GM19324 (cell line): ENCODE data around the gene EEF1AKMT2.

ENCODE experiments used
- ATAC-seq: cut with Tn5 transposase; IDR thresholded peaks from one replicate; pipeline ENCODE4 v1.9.1; 2021; ENCODE audit warnings: mild to moderate bottlenecking, moderate library complexity; ENCODE audit not compliant: unreplicated experiment, low FRiP score

Gene EEF1AKMT2

DNA sequence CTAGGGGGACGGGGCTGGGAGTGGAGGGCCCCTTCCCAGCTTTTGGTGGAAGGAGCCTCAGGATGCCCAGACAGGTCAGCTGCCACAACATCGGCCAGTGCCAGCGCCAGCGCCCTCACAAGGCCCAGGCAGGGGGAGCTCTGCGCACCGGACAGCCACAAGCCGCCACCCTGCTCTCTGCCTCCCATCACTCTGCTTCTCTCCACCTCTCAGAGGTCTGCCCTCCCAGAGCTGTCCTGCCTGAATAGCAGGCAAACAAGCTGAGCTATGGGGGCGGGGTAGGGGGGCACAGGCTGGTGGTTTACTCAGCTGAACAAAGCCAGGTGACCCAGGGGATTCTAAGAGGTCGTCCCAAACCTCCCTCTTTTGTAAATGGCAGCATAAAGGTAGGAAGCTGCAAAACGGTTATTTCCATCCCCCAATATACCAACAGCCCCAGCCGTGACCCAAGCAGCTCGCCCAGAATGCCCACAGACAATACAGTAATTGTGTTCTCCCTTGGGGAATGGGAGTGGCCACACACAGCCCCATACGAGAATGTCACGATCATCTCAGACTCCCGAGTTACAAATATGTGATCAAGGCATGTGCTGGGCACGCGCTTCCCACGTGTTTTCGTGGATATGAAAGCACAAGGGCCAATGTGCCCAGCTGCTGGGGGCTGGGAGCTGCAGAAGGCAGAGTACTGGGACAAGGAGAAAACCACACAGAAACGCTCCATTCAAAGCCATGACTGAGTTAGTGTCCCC lies 67.2 kb downstream of the EEF1AKMT2 start:
- ATAC-seq, result no peak

DNA sequence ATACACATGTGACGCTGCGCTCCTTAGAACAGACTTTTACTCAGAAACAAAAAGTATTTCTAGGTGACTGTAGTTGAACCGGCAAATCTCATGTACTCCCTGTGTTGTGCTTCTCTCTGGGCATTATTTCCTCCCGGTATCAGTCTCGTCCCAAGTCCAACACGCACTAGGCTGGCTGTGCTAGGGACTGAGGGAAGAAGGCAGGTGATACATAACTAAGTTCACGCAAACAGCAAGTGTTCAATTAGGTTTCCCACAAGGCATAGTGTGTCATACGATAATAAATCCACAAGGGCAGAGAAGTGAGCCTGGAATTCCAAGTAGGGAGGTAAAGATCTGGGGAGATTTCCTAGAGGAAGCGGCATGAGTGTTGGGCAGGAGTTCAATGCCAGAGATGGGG lies 67.9 kb downstream of the EEF1AKMT2 start:
- ATAC-seq, result no peak

DNA sequence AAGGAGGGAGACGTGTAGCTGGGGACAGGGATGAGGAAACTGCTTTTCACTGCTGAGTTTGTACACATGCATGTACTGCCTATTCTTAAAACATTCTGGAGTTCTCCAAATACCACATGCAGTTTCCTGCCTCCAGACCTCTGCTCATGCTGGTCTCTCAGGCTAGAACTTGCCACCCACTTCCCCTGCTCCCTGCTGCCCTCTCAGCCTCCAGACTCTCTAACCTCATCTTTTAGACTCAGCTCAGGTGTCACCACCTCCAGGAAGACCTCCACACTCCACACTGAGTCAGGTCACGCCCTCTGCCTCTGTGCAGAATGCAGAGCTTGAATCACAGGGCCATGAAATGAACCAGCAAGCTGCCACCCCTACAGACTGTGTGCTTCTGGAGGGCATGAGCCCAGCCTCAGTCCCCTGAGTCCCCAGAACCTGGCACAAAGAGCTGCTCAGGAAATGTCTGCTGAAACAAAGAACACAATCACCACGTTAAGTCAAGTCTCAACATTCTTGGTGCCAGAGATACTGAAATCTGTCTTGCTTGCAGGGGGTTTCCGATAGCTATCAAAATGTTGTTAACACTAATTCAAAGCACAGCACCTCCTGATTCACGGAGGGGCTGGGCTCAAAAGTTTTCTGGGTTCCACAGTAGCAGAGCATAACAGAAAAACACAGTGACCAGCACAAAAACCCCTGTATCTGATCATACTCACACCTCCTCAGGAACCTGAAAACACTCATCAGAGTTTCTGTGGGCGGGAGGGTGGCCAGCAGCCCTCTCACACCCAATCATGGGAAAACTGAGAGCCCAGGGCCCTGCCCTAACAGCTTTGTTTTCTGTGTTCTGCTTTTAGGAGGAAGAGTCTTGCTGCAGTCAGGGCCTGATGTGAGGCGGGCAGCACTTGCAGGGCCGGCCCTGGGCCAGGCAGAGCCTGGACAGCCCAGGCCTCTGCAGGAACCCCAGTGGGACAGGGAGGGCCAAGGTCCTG lies 68.6 kb downstream of the EEF1AKMT2 start:
- peak; percentile 69 for ATAC-seq

- no peak for ATAC-seq
Observed at GRCh38 chr10:124721330-124722045, 70.2 kb downstream of the EEF1AKMT2 start.

DNA sequence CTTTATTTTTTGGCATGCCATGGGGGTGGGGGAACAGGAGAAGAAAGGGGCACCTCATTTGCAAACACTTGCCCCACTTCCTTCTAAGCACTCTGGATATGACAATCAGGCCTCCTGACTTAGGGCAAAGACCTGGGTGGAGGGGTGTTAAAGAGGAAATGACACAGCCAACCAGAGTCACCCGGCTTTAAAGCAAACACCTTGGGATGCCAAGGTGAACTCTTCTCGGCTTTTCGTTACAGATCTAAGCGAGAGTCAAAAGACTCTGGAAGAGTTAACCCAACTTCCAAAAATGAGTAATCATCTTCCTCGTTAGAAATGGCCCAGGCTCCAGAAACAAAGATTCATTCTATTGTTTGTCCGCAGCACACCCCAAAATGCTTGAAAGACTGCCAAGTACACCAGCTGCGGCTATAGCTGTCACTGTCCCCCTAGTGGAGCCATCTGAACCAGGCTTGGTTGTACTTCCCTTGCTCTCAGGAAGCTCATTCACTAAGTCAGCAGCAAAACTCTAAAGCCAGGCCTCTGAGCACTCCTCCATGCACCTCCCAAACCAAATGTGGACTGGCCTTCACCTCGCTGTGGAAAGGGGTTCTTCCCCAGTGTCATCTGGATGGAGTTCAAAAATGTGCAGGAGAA lies 72.4 kb downstream of the EEF1AKMT2 start:
- peak; percentile 35 for ATAC-seq

- ATAC-seq, result no peak
Observed at GRCh38 chr10:124717911-124718741, 73.6 kb downstream of the EEF1AKMT2 start.

DNA sequence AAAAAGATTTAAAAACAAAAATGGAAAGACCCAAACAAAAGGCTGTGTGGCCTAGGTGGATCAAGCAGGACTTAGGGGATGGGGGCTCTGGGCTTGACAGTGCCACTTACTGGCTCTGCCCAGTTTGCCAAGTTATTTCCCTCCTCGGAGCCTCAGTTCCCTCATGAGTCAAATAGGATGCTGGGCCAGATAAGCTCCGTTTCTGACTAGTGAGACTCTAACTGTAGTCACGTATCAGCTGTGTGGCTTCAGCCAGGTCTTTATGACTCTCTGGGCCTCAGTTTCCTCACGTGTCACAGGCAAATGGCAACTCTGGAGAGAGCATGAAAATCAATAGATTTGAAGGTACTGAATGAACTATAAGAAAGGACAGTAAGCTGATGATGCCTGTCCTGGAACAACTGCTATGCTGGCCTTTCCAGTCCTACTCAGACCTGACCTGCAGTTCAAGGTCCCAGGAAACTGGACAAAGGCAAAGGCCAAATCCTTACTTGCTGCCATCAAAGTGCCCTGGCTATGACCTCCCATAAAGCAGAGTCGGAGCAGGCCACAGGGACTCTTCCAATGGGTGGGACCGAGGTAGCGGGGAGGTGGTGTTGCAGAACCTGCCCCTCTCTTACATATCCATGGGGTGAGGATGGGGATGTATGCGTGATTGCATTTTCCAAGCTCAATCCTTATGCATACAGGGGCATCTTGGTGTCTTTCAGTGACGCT lies 74.5 kb downstream of the EEF1AKMT2 start:
- ATAC-seq, result no peak

GRCh38 chr10:124716369-124716768 lies 75.3 kb downstream of the EEF1AKMT2 start:
- ATAC-seq, result no peak

GRCh38 chr10:124715439-124715838 lies 76.2 kb downstream of the EEF1AKMT2 start:
- no peak for ATAC-seq

- no peak for ATAC-seq
Observed at GRCh38 chr10:124713679-124714255, 77.9 kb downstream of the EEF1AKMT2 start.

- ATAC-seq, result no peak
Observed at GRCh38 chr10:124712704-124713407, 78.8 kb downstream of the EEF1AKMT2 start.

DNA sequence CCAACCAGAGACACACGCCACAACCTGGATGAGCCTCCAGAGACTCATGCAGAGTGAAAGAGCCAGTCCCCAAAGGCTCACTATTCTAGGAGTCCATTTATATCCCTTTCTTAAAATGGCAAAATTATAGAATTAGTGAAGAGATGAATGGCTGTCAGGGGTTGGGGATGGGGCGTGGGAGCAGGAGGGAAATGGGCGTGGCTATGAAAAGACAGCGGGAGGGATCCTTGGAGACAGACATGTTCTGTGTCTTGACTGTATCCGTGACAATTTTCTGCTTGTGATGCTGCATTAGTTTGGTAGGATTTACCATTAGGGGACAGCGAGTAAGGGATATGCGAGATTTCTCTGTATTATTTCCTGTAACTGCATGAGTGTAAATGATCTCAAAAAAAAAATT lies 80.5 kb downstream of the EEF1AKMT2 start:
- ATAC-seq, result no peak

DNA sequence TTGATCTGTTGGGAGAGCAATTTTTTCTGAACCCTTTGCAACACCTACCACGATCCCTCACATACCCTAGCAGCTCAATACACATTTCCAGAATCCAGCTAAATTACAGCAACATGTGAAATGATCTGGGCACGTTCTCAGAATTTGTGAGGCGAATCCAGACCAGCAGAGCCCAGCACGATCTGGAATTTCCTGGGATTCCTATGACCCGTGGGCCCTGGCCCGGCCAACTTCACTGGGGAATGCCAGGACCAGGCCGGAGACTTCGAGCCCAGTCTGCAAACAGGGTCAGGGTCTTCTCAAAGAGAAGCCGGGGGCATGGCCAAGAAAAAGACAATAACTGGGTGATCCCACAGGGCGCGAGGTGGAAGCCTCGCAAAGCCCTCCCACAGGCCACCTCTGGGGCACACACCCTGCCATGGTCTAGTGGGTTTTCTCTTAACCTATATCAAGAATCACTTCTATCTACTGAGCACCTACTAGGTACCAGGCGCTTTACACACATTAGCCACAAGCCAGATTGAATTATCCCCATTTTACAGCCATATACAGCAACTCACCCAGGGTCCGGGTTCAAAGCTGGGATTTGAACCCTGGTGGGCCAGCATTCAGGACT lies 81.3 kb downstream of the EEF1AKMT2 start:
- ATAC-seq, result no peak

GRCh38 chr10:124709861-124710260 lies 81.8 kb downstream of the EEF1AKMT2 start:
- ATAC-seq, result no peak

DNA sequence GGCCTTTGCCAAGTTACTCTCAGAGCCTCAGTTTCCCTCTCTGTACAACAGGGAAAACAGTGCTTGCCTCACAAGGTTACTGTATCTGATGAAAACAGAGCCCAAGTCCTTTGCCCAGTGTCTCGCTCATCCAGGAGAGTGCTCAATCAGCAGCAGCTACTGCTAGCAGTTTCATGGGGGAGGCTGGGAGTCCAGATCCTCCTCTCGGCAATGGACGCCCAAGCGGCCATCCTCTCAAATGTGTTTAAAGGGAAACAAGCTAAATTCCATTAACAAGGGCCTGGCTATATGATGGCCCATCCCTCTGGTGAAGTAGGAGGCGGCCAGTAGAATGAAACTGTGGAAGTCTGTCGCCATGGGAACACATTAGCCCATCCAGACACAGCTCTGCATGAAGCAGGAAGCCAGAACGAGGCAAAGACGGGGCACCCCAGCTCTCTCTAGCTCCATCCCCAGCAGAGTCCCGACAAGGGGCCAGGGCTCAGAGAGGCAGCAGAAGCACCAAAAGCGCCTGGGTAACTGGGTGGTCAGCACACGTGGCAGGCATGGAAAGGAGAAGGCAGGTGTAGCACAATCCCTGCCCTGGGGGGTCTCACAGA lies 82.7 kb downstream of the EEF1AKMT2 start:
- ATAC-seq, result no peak

- no peak for ATAC-seq
Observed at GRCh38 chr10:124708246-124708779, 83.4 kb downstream of the EEF1AKMT2 start.
